Embryonic facial prominence (tissue), 1 donor: Measurements from ENCODE around the gene ROR1.

Experiments
- DNase-seq: peaks from one replicate; pipeline ENCODE4 v3.0.0-alpha.2; 2016; ENCODE audit errors: extremely low spot score

Gene ROR1

GRCh38 chr1:64176659-64177058 is 402.8 kb downstream of the ROR1 start:
- no peak for DNase-seq

DNA sequence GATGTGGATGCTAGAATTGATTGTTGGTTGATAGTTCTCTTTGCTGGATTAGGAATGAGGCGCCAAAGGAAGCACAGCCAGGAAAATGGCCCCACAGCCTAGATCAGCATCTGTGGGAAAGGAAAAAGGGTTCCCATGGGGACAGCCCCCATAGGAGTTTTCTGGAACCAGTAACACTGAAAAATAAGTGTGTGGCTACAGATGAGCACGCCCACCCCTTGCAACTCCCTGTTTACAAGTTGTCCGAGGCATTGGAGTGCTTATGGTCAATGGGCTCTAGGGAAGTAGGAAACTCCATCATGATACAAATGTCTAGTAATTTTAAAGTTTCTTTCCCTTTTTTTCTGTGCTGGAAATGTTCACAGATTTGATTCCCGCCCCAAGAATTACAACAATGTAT is 405.8 kb downstream of the ROR1 start:
- DNase-seq = no peak

DNA sequence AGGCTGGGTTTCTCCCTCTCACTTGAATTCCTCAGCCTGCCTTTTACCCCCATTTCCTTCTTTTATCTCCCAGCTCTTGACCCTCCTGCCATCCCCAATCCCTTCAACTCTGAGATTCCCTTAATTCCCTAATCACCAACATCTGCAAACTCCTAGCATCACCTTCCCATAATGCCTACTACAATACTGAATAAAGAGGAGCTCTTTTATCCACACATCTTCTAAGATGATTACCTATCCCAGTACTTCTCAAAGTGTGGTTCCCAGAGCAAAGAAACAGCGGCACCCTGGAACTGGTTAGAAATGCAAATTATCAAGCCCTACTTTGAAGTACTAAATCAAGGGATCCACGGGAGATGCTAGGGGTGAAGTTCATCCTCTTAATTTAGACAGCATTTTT is 408.4 kb downstream of the ROR1 start:
- DNase-seq = no peak

GRCh38 chr1:64183395-64184002 is 409.7 kb downstream of the ROR1 start:
- DNase-seq = no peak

GRCh38 chr1:64184003-64184440 is 410.2 kb downstream of the ROR1 start:
- no peak for DNase-seq

DNA sequence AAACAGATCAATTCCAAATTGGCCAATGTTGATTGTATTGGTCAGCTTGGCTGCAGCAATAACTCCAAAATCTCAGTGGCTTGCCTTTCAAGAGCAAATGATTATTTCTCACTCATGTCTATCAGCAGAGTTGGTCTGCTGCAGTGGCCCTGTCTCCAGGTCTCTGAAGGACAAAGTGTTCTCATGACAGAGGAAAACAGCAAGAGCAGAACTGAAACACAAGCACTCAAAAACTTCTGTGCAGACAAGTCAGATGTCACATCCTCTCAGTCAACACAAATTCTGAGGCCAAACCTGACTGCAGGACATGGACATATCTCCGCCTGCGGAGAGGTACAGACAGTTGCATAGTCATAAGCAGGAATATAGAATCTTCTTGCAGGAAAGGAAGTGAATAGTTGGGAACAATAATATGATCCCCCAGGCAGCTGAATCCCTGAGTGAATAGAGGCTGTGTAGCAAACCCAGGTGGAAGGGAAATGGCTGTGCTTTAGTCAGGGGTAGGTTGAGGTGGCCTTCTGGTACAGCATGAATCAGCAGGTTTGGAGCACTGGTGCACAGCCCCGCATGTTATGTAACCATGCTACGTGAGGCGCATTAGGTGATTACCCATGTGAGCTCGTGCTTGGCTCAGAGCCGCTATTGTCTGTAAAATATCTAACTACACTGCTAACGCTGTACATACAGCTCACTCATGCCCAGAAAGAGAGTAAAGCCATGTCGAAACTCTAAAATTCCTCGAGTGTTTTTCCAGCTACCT is 412.5 kb downstream of the ROR1 start:
- no peak for DNase-seq

DNA sequence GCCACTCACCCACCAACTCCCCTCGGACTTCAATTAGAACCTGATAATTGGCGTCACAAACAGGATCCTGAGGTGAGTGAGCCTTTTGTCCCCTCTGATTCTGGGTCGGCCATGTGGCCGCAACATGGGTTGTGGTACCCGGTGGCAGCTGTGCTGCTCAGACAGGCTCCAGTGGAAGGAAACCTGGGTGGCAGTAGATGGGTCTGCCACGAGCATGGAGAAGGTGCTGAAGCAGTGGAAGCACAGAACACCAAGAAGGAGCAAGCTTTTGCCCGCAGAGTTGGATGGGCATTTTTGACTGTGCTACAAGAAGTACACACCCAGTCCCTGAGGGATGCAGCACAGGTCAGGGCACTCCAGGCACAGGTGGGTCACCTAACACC is 413.1 kb downstream of the ROR1 start:
- DNase-seq = no peak

DNA sequence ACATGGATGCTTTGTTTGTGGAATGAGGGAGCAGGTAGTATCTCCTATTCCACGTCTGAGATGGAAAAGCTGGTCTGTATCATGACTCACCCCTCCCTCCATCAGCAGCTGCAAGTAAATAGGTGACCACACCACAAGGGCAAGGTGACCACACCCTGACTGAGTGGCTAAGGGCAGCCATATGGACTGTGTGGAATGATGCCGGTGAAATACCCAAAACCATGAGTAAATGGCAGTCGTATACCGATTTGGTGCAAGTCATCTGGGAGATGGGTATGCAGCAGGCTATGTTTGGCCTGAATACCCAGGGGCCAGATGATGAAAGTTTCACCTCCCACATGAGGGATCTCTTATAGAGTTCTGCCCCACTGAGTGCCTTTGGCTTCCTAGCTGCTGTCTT is 413.8 kb downstream of the ROR1 start:
- DNase-seq = no peak

DNA sequence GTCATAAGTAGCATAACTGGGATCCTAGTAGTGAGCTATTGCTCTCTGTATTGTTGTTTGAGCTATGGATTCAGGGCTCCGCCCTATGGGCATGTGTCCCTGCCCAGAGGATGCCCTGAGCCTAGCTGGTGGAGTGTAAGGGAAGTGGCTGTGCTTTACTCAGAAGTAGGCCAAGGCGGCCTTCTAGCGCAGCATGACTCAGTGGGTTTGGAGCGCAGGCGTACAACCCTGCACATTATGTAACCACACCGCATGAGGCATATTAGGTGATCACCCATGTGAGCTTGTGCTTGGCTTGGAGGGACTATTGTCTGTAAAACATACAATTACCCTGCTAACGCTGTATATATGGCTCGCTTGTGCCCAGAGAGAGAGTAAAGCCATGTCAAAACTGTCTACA is 418.5 kb downstream of the ROR1 start:
- no peak for DNase-seq

GRCh38 chr1:64194168-64195080 is 420.6 kb downstream of the ROR1 start:
- no peak for DNase-seq

- DNase-seq = peak; percentile 52
These were observed 421.2 kb downstream of the ROR1 start for GRCh38 chr1:64195081-64195395.

- DNase-seq = no peak
These were observed 422.5 kb downstream of the ROR1 start for GRCh38 chr1:64196074-64196870.

GRCh38 chr1:64197076-64197475 is 423.3 kb downstream of the ROR1 start:
- no peak for DNase-seq

DNA sequence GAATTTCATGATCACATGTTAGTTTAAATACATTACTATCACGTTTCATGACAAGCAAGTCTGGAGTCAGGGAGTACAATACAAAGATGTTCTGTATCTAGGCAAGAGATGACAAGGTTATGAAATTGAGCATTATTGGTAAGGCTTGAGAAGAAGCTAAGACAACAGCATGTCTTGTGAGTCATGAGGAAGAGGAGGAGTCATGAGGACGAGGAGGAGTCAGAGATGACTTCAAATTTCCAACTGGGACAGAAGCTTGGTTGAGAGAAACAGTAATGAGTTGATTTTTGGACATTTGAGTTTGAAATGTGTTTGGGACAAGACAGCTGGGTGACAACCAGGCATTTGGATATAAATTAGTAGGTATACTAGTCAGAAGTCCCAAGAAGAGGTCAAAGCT is 425.3 kb downstream of the ROR1 start:
- DNase-seq = no peak

- DNase-seq = no peak
These were observed 426.2 kb downstream of the ROR1 start for GRCh38 chr1:64200064-64200463.

DNA sequence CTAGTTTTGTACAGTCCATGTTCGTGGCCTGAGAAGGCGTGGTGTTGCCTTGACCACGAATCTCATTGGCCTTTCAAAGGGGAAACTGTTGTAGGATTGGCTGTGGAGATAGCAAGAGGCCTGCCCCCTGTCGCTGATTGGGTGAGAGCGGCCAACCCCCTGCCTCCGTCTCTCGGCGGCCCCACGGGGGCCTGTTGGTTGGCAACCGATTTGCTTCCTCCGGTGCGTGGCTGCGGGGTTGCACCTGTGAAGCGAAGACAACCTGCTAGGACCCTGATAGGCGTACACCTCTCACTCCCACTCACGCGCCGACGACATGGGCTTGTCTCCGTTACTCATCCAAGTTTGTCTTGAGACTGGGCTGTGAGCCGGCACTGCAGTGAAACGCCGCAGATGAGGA is 429.6 kb downstream of the ROR1 start, which contains the start of gene UBE2U:
Gene UBE2U, plus strand, starts transcription at position 204 of the 400 bp plus-strand sequence. CDS start 428 bp downstream, outside the sequence.
- DNase-seq = no peak

GRCh38 chr1:64209221-64209620 is 435.4 kb downstream of the ROR1 start:
- DNase-seq = no peak

DNA sequence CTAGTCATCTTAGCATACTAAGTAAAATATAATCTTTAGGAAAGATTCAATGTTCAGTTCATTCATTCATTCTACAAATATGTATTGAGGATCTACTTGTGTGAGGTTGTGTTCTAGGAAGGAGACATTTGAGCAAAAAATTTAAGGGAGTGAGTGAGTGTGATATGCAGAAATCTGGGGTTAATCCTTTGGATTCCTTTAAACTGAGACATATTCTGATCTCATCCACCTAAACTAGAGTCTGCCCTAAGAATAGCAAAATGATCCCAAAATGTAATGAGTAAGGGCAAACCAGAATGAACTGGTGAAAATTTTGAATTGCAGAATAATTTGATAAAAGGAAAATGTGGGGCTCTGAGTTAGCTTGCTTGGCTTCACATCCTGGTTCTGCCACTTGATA is 438.2 kb downstream of the ROR1 start:
- no peak for DNase-seq

DNA sequence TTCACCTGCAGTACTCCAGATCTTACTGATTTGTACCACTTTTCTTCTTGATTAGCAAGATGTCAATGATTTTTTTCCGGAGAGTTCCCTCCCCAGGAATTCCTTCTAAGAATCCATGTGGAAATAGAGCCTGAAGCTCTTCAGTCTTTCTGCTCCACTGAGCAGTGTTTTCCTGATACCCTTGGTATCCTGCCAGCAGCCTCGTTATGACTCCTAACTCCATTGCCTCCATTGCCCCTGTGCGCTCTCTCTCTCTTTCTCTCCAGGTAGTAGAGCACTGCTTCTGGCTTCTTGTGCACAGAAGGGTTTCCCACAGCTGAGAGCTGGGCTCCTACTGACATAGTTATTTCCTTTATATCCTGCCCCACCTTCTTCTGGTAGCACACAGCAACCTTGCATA is 441.8 kb downstream of the ROR1 start:
- no peak for DNase-seq

DNA sequence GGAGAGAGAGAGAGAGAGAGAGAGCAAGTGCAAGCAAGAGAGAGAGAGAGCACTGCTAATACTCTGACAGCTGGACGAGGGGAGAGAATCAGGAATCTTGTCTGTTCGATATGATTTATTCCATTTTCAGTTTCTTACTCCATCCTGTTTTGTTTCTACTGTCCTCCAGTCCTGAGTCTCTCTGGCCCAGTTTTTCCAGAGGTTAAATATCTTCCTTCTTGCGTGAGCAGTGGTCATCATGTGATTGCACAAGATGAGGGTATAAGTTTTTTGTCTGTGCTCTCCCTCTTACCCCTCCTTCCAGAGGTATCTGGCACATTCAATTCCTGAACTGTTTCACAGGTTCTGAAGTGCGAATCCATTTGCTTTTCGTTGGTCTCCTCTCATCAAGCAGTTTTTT is 446.4 kb downstream of the ROR1 start:
- DNase-seq = no peak

- DNase-seq = no peak
These were observed 449.7 kb downstream of the ROR1 start for GRCh38 chr1:64223329-64224151.
